ELF-1 (cell line): ENCODE measurements around the gene LITAF.
A peak's percentile ranks its signal among the peaks of the same experiment; 100 is the strongest.
"Not testable (repeated sequence)": the region's sequence is repeated elsewhere in the genome, so short reads cannot be mapped to it uniquely, and the experiment has no call there.

Experiments
- DNase-seq: peaks from one replicate; pipeline ENCODE4 v3.0.0-alpha.2; 2016; ENCODE audit warnings: low read depth, low spot score

LITAF gene

DNA sequence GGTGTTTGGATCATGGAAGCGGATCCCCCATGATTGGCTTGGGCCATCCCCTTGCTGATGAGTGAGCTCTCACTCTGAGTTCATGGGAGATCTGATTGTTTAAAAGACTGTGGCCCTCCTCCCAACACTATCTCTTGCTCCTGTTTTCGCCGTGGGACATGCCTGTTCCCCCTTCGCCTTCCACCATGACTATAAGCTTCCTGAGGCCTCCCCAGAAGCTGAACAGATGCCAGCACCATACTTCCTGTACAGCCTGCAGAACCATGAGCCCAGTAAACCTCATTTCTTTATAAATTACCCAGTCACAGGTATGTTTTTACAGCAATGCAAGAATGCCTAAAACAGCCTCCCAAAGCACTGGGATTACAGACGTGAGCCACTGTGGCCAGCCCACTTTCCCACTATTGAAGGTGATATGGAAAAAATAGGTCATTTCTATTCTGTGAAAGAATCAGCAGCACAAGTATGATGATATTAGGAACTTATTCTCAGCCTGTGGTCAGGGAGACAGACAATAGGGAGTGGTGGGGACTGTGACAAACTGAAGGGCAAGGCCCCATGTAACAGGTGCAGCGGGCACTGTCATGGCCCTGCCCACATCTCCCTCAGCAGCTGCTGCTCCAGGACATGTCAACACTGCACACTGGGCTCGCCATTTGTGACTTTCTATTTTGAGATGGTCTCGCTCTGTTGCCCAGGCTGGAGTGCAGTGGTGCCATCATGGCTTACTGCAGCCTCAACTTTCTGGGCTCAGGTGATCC, 33.7 kb upstream of the LITAF start:
- DNase-seq, result no peak

- no peak for DNase-seq
Measured at GRCh38 chr16:11619327-11619851, 32.7 kb upstream of the LITAF start.

DNA sequence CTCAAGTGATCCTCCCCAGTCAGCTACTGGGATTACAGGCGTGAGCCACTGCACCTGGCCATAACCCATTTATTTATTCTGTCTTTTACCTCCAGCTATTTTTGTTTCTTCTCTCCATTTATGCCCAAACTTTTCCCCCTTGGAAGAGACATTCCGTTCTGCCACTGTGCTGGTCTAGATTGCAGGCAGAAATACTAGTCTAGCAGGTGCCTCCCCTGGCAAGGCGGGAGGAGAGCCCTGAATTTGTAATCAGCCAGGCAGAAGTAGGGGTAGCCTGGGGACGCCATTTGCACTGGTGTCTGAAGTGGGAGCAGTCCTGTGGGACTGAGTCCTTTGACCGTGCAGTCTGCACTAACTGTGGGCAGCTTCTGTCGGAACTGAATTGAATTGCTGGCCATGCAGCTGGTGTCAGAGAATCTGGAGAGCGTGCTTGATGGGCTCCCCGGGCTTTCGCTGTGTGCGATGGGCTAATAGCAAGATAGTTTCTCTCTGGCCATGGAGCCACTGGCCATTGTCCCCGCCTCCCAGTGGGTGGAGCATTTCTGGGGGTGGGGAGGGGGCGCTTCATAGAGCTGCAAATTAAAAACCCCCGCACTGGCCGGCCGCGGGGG, 31.5 kb upstream of the LITAF start:
- DNase-seq, result peak; percentile 69

DNA sequence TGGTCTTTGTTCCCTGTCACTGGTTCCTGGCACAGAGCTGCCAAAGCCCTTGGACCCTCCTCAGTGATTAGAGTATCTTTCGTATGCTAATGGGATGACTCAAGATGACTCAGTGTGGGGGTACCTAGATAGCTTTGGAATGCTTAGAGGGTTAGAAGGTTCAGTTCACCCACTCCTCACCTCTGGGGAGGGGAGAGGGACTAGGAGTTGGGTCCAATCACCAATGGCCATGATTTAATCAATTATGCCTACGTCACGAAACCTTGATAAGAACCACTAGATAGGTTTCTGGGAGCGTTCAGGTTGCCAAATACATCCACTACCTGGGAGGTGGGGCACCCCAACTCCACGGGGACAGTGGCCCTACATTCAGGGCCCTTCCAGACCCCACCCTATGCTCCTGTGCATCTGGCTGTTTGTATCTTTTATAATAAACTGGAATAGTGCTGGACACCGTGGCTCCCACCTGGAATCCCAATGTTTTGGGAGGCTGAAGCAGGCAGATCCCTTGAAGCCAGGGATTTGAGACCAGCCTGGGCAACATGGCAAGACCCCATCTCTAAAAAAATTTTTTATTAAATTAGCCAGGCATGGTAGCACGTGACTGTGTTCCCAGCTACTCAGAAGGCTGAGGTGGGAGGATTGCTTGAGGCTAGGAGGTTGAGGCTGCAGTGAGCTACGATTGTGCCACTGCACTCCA, 29.2 kb upstream of the LITAF start:
- DNase-seq, result peak; percentile 56

GRCh38 chr16:11614587-11615175, 28.0 kb upstream of the LITAF start:
- DNase-seq, result no peak

- DNase-seq, result no peak
Measured at GRCh38 chr16:11613381-11614303, 26.9 kb upstream of the LITAF start.

GRCh38 chr16:11612665-11613025, 25.9 kb upstream of the LITAF start:
- no peak for DNase-seq

DNA sequence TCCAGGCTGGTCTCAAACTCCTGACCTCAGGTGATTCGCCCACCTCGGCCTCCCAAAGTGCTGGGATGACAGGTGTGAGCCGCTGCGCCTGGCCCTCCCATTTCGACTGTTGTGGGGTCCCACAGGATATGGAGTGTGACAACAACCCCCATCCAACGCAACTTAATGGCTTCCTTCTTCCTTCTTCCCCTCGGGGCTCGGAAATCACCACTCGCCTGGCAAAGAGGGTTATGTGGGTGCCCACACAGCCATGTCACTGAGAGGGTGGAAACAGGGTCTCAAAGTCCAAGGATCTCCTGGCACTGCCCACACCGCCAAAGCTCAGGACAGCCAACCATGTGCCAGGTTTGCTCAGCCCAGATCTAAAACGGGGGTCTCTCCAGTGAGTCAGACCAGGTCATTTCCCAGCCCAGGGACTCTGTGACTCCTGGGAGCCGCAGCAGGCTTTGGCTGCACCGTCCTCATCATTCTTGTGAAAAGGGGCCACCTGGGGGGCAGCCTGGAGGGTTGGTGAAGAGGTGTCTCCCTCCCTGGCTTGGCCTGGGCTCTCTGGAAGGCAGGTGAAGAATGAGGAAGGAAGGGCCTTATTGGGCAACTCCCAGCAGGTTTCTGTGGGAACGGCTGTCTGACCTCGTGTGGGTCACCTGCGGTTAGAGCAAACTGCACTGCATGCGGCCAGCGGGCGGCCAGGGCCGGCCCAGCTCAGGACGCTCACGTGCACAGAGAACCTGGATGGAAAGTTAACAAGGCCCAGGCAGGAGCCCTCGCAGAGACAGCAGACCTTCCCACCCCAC, 25.3 kb upstream of the LITAF start:
- peak; percentile 73 for DNase-seq

GRCh38 chr16:11610580-11610979, 23.9 kb upstream of the LITAF start:
- no peak for DNase-seq

DNA sequence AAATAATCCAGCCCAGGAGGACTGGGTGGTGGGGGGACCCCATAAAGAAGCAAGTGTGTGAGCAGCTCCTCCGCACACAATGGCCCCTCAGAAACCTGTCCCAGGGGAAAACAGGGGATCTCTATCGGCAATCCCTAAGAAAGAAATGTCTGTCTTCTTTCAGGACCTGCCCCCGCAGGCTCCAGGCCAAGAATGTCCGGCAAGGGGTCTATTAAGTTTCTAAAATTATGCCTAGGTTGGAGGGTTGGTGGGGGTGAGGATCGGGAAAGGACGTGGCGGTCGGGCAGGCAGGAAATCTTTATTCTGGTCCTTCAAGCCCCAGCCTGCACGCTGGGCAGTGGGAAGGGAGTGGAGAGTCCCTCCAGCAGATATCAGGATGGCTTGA, 23.4 kb upstream of the LITAF start:
- no peak for DNase-seq

DNA sequence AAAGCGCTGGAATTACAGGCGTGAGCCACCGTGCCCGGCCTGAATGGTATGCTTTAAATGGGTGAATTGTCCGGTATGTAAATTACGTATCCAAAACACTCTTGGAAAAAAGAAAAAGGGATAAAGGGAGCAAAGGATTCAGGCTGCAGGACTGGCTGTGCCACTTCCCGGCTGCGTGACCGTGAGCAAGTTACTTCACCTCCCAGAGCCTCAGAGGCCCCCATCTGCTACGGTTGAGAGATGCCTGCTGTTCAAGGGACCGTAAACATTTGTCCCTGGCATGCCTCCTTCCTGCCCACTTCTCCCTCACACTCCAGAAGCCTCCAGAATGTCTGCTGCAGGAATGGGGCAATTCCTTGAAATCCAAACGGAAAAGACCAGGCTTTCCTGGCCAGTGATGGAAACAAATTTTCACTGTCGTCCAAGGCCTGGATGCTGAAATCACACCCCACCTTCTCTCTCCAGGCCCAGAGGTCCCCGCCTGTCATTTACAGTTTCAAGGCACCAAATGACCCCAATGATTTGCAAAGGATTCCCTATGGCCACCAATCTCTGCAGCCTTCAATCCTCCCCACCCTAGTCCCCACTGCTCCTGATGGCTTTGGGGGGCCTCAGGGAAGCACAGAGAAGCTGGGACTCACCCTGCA, 22.9 kb upstream of the LITAF start:
- no peak for DNase-seq

DNA sequence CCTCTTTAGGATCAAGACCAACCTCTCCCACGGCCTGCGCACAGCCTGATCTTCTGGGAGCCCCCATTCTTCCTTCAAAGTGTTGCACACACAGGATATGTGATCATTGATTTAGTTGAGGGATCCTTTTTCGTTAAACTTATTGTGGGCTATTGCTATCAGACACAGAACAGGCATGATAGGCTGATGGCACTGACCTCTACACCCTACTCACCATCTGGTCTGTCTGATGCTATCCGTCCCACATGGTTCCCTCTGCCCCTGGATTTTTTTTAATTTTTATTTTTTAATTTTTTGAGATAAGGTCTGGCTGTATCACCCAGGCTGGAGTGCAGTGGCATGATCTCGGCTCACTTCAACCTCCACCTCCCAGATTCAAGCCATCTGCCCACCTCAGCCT, 19.2 kb upstream of the LITAF start:
- DNase-seq, result no peak

GRCh38 chr16:11605564-11605886, 18.8 kb upstream of the LITAF start:
- no peak for DNase-seq

GRCh38 chr16:11604783-11605563, 18.3 kb upstream of the LITAF start:
- no peak for DNase-seq

DNA sequence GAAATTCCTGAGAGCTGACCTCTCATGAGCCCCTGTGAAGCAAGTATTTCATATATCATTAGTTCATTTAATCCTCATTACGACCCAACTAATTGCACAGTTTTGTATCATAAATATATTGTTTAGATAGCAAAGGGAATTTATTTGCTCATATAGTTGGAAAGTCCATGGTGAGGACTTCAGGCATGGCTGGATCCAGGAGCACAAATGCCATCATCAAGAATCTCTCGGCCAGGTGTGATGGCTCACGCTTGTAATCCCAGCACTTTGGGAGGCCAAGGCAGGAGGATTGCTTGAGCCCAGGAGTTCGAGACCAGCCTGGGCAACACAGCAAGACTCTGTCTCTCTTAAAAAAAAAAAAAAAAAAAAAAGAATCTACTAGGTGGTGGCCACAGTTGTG, 17.6 kb upstream of the LITAF start:
- not testable (repeated sequence) for DNase-seq

DNA sequence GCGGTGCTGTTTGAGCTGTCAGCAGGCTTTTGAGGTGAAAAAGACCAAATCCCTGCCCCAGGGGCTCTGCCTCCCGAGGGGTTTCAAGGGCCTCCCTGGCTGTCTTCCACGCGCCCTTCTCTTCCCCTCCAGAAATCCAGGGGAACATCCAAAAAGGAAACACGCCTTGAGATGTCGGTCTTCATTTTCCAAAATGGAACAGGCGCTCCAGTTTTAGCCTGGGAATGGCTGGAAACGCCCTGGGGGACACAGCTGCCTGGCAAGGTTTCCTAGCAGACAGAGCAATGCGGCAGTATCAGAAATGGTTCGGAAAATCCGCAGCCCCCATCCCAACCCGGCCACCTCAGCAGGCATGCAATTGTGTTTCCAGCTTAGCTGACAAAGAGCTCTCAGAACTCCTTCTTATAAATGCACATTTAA, 16.6 kb upstream of the LITAF start:
- DNase-seq, result peak; percentile 78

DNA sequence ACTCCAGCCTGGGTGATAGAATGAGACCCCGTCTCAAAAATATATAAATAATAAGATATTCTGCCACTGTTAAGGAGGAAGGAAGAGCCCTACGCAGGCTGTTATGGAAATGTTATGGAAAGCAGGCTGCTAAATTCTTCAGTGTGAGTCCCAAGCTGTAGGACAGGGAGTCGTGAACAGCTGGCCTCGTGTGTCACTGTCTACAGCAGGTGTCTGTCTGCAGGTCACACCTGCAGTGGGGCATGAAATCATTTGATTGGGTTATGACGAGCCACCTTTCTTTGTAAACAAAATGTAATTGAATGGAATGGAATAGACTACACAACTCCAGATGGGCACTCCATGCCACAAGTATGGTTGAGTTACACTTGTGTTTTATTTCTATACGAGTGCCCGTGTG, 15.6 kb upstream of the LITAF start:
- no peak for DNase-seq

- DNase-seq, result no peak
Measured at GRCh38 chr16:11601911-11602310, 15.2 kb upstream of the LITAF start.

DNA sequence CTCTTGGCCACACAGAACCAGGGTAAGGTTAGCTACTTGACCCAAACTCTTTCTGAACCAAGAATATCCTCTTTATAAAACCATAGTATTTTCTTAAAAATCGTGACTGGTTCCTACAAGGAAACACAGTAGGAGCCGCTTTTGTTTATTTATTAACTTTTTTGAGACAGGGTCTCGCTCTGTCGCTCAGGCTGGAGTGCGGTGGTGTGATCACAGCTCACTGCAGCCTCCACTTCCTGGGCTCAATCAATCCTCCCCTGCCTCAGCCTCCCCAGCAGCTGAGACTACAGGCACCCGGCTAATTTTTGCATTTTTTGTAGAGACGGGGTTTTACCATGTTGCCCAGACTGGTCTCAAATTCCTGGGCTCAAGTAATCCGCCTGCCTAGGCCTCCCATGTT, 14.7 kb upstream of the LITAF start:
- DNase-seq, result no peak
